HS-5 (cell line): ENCODE results near the gene CRABP2.

Source experiments
- DNase-seq: peaks from one replicate; pipeline ENCODE4 v3.0.0-alpha.2; 2012; ENCODE audit warnings: low read depth

The CRABP2 gene

GRCh38 chr1:156708218-156708661 lies 2.9 kb upstream of the CRABP2 start:
- DNase-seq, result no peak

DNA sequence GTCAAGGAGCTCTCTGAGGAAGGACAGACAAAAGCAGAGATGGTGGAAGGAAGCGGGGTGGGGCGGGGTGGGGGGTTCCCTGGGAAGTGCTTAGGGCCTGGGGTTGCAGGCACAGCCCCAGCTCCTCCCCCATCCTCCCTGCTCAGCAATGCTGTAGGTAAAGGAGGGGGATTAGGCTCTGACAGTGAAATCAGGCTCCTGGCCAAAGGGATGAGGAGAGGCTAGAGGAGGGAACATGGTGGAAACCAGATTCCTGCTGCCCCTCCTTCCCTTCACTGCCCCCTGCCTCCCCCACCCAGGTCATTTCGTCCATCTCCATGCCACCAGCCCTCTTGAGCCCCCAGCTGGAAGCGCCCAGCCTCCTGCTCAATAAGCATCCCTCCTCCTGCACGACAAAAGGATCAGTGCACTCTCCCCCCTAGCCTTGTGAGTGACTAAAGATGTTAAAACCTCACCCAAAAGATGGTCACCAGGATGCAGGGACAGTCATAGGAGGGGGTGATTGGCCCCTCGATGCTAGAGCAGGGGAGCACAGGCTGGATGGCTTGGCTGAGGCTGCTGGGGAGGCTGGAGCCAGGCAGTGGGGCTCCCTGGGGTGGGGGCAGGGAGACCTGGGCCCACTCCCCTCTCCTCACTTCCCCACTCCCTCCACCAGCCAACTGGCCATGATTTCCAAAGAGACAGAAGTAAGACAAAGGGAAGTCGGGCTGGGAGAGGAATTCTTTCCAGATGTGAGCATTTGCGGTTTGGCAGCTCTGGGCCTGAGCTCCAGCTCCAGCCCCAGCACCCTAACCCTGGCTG lies 2.2 kb upstream of the CRABP2 start:
- no peak for DNase-seq

- DNase-seq, result no peak
Measured at GRCh38 chr1:156706657-156707416, 1.5 kb upstream of the CRABP2 start.

- no peak for DNase-seq
Measured at GRCh38 chr1:156705918-156706656, 704 bp upstream of the CRABP2 start.

GRCh38 chr1:156704930-156705320 lies 458 bp downstream of the CRABP2 start:
- no peak for DNase-seq

GRCh38 chr1:156704166-156704711 lies 1.1 kb downstream of the CRABP2 start:
- no peak for DNase-seq

DNA sequence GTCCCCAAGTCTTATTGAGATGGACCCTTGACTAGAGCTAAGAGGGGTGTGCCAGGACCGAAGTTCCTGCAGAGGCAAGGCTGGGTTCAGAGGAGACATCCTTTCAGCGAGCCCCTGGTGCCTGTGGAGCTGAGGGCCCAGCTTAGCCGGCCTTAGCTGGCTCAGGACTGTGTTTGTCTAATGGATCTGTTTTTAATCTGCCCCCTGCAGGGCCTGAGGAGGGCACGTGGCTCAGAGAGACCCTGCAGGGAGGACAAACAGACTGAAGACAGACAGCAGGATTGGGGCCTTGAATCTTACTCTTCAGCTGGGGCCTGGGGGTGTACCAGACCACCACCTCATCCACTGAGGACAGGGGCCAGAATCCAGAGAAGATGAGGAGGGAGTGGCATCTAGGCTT lies 1.6 kb downstream of the CRABP2 start:
- no peak for DNase-seq

DNA sequence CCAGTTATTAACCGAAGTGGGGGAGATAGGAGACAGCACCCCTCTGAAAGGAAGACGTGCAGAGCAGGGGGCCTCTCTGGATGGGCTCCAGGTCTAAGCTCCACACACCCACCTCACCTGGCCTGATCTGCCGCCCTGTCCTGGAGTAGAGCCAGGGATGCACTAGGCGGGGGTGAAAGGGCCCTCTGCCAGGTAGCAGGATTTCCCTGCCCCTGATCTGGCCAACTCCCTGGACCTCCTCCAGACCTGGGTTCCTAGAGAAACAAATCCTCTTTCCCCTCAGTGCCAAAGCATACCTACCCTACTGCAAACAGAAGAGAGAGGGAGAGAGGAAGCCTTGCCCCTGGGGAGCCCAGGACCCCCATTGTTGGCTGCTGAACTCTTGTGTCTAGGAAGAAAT lies 2.0 kb downstream of the CRABP2 start:
- no peak for DNase-seq

DNA sequence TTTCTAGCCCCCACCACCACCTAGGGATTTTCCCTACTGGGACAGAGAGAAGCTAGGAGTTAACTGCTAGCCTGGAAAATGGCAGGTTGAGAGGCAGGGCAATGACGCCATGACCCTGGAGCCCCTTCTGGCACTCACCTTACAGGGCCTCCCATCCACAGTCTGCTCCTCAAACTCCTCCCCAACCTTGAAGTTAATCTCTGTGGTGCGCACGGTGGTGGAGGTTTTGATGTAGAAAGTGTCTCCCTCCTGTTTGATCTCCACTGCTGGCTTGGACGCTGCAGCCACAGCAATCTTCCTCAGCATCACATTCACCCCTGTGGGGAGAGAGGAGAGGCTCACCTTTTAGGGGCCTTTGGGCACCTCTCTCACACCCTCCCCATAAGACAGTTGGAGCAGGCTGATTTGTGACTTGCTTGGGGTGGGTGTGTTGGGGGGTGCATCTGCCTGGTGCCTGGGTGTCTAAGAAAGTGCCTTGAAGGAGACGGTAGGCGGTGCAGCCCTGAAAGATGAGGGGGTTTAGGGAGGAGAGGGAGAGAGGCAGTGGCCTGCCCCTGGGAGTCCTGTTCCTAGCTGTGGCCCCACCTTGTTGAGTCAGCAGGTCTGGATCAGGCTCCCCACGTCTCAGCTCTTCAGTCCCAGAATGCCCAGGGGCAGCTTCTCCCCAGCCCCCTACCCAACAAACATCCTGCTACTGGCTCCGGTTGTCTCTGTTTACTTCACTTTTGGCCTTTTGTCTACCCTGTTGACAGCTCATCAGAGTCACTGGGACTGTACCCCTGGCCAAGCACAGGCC lies 4.4 kb downstream of the CRABP2 start:
- no peak for DNase-seq

DNA sequence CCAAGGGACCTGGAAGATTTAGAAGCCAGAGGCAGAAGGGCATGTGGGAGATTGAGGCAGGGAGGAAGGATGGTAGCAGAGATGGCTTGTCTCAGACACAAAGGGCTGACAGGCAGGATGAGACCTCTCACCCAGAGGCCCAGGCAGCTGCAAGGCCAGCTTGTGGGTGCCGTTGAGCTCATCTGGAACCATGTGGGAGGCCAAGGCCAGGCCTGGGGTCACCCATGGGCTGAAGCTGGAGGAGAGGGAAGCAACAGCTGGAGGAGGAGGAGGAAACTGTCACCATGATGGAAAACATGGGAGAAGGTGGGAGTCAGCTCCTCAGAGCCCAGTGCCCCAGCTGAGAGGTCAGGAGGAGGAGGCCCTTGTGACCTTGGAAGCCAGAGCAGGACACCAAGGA lies 6.4 kb downstream of the CRABP2 start:
- DNase-seq, result no peak

GRCh38 chr1:156697481-156697880 lies 7.9 kb downstream of the CRABP2 start:
- DNase-seq, result no peak

GRCh38 chr1:156696755-156697154 lies 8.6 kb downstream of the CRABP2 start:
- DNase-seq, result no peak

GRCh38 chr1:156694690-156694962 lies 10.8 kb downstream of the CRABP2 start:
- no peak for DNase-seq

DNA sequence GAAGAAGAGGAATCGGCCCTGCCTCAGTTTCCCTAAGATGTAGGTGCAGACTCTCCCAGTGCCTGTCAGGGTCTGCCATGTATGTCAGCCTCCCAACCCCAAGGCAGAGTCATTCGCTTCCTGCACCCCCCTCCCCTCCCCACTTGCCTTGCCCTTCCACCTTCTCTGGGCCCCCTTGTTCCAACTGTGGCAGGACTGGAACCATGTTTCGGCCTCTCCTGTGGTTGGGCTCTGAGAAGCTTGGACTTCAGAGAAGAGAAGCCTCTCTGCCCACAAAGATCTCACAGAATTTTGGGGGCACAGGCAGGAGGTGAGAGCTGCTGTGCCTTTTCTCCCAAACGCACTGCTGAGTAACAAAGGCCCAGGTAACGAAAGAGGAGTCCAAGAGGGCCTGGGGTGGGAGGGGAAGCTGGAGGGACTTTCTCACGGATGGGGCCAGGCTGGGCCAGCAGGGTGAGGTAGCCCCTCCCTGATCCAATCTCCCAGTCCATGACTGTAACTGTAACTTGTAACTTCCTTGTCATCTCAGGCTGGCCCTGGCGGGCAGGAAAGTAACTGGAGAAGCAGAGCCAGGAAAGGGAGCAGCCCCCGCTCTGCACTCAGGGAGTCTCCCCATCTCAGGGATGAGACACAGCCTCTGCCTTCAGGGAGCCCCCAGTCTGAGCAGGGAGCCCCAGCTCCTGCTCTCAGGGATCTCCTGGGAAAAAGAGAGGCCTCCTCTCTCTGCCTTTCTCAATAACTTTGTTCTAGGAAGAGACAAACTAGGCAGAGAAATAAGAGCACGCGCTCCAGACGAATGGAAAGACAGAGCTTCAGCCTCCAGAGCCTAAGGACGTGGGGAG lies 11.3 kb downstream of the CRABP2 start:
- DNase-seq, result no peak

DNA sequence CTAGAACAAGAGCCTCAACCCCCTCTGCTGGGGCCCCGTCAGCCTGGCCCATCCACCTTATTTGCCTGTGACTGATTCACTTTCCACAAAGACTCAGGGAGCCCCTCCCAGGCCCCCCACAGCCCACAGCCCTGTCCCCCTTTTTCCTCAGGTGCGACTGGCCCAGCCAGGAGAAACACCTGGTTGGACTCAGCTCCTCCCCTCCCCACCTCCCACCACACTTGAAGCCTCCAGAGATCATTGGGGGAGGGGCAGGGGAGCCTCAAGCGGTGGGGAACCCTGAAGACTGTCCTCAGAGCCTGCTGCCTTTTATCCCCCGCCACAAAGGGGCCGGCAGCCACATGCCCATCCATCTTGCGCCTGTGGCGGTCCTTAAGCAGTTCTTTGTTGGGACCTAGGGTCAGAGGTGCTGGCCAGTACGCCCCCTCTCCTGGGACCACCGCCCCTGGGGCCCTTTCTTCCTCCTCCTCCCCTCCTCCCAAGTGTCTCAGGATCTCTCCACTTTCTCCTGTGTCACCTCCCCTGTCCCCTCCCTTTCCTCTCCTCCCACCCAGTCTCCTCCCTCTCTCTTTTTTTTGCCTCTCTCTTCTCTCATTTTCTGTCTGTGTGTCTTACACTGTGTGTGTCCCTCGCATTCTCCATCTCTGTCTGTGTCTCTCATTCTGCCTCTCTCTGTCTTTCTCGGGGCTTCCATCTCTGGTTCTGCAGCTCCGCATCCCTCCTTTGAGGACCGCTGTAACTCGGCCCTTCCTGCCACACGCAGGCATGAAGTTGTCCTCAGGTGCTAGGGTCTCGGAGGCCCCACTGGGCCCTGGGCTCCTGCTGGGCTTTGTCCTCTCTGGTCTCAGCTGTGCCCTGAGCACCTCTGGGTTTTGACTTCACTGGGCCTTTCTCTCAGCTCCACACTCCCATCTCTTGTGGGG lies 12.2 kb downstream of the CRABP2 start:
- no peak for DNase-seq

- no peak for DNase-seq
Measured at GRCh38 chr1:156692441-156692924, 12.9 kb downstream of the CRABP2 start.

DNA sequence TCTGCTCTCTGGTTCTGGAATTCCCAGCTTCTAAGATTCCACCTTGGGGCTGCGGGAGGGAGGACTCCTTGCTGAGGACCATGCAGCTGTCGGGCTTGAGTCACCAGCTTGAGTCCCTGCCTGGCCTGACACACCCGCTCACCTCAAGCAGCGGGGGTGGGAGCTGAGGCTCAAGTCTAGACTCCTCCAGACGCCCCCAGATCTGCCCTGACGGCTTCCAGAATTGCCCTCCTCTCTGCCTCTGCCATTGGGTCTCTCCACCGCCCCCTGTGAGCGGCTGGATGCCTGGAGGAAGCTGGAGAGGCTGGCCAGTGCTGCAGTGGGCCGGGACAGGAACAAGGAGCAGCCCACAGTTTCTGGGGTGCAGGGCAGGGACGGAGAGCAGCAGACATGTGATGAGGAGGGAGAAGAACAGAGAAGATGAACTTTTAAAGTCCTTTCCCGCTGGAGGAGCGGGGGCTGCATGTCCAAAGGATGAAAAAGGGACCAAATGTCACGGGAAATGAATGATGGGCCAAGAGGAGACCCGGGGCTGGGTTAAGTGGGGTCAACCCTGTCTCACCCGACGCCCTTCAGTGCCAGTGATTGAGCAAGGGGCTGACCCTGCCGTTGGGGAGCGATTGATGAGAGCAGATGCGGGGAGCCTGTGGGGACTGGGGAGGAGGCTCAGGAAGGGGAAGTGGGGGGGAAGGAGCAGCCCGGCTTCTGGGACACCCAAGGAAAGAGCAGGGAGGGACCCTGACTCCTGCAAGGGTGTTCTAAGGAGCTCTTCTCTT lies 13.5 kb downstream of the CRABP2 start:
- no peak for DNase-seq

GRCh38 chr1:156691191-156691590 lies 14.2 kb downstream of the CRABP2 start:
- no peak for DNase-seq

DNA sequence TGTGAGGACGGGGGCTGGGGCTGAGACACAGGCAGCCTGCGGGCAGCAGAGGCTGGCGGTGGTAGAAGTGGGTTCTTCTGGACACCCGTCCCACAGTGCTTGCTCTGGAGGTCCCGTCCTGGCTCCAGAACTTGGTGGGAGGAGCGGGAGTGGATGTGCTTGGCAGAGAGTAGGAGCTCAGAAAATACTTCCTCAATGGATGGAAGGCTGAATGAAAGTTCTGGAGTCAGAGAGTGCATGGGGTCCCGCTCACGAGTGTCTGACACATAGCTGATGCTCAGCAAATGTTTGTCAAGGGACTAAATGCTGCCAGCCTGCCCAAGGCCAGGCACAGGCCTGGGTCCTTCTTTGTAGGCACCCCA lies 14.7 kb downstream of the CRABP2 start:
- DNase-seq, result no peak
